ENCODE data around the gene PBX3.

Gene PBX3

DNA sequence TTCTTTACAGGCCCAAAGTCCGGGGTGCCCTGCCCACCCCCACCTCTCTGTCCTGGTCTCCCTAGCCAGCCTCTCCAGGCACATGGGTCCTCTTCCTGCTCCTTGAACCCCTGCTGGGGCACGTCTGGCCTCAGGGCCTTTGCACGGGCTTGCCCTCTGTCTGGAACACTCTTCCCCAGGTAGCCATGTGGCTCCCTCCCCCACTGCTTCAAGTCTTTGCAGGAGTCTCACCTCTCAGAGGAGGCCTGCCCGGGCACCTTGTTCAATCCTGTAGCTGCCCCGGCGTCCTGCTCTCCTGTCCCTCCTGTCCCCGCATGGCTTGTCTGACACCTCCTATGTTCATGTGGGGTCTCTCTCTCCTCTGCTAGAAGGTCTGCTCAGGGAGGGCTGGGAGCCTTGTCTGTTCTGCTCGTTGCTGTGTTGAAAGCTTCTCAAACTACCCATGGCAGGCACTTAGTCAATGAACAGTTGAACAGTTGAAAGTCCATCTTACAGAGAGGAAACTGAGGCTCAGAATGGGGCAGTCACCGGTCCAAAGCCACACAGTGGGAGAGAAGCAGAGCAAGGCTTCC, 241.4 kb downstream of the PBX3 start:
- peak in 3 of 10 donors; percentile 28 to 69 (median 61) for DNase-seq
- intact Hi-C loops (cut with DNase I) = no loop called here

GRCh38 chr9:125989090-125989501, 241.9 kb downstream of the PBX3 start:
- intact Hi-C loops (cut with DNase I) = no loop called here
- DNase-seq = peak in 3 of 10 donors; percentile 50 to 82 (median 71)

GRCh38 chr9:125989524-125990180, 242.5 kb downstream of the PBX3 start:
- intact Hi-C loops (cut with DNase I) = no loop called here
- peak in 3 of 10 donors; percentile 51 to 66 (median 63) for DNase-seq

DNA sequence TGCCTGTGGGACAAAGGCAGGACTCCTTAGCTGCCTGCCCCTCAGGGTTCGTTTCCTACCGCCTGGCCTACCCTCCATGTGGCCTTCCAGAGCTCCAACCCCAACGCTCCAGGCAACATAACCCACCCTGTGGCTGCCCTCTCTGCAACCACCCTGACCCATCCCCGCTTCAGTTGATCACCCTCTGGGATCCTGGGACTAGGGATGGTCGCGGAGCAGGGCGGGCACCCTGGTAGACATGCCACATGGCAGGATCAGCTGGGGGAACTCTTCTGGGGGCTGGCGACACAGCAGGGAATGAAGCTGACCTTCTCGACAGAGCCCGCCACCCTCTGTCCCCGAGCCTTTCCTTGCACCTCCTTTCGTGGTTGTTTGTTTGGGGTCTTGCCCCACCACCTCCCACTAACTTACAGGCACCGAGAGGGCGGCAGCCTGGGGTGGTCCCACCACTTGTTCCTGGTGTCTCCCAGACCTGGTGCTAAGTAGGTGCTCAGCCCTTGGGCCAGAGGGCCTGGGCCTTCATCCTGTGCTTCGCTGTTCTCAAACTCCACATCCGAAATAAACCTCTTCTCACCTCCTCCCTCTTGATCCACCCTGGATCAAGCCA, 243.1 kb downstream of the PBX3 start:
- intact Hi-C loops (cut with DNase I) = no loop called here
- DNase-seq = peak in 3 of 10 donors; percentile 68 to 72 (median 71)

GRCh38 chr9:125990793-125991220, 243.6 kb downstream of the PBX3 start:
- peak in 3 of 10 donors; percentile 39 to 78 (median 72) for DNase-seq
- intact Hi-C loops (cut with DNase I) = no loop called here

GRCh38 chr9:125991886-125992529, 244.8 kb downstream of the PBX3 start:
- intact Hi-C loops (cut with DNase I) = no loop called here
- DNase-seq = peak in 3 of 10 donors; percentile 32 to 52 (median 50)

GRCh38 chr9:125992557-125992956, 245.4 kb downstream of the PBX3 start:
- intact Hi-C loops (cut with DNase I) = no loop called here
- peak in 2 of 10 donors; percentile 22 to 66 for DNase-seq

DNA sequence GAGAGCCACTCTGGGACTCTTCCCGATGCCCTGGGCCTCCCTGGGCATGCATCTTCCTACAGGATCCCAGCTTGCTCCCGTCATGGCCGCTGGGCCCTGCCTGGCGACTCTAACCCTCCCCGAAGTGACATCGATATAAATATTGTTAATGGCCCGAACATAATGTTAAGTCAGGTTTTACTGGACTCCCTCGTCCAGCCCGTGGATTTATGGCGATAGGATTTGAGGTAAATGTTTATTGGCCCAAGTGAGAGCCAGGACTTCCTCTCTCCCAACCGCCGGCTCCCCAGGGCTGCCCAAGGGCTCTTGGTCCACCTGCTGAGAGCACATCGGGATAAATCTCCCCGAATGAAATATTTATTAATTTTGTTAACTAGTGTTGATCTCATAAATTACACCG, 246.3 kb downstream of the PBX3 start:
- DNase-seq = peak in 3 of 10 donors; percentile 15 to 72 (median 63)
- intact Hi-C loops (cut with DNase I) = no loop called here

DNA sequence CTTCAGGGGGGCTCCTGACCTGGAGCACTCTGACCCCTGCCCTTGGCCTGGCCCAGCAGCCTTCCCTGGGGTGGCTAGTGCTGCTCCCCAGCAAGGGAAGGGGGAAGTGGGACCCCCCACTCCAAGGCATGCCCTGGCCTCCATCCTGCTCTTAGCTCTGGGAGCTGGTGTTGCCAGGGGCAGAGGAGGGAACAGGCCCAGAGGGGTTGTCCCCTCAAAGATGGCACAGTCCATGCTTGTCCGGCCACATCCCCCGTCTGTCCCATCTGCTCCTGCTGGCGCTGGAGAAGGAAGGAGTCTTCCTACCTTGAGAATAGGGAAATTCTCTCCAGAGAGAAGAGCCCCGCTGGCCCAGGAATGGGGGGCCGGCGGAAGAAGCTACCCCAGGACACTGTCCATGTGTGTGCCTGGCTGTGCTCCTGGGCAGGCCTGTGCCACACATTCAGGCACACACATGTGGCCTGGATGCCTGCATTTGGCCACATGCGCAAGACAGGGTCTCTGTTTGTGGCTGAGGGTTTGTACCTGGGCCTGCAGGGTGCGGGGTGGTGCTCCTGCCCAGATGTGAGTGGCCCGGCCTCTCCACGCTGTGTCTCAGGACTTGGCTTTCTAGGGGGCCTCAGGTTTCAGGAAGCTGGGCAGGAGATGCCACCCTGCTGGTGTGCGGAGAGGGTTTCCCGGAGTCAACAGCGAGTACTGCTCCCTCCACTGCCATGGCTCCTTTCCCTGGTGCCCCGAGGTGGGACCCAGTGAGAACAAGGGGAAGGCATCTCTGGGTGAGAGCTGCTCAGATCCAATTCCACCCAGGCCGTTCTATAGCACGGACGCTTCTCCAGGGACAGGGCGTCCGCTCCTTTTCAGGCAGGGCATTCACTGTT, 247.1 kb downstream of the PBX3 start:
- peak in 4 of 10 donors; percentile 3 to 79 (median 59) for DNase-seq
- intact Hi-C loops (cut with DNase I) = no loop called here

DNA sequence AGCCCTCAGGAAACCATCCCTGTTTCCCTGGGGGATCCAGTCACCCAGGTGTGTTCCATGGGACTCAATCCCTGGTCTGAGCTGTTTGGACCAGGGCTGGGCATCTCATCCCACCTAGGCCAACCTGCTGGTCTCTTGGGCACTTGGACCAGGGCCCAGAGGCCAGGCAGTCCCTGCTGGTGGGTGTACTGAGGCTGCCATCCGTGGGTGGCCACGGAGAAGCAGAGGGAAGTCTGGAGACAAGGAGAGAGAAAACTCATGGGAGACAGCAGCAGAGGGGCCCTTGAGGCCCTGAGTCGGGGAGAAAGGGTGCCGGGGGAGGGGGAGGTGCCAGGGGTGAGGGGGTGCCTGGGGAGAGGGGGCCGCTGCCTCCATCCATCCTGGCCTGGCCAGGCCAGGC, 247.8 kb downstream of the PBX3 start:
- peak in 3 of 10 donors; percentile 28 to 55 (median 52) for DNase-seq

DNA sequence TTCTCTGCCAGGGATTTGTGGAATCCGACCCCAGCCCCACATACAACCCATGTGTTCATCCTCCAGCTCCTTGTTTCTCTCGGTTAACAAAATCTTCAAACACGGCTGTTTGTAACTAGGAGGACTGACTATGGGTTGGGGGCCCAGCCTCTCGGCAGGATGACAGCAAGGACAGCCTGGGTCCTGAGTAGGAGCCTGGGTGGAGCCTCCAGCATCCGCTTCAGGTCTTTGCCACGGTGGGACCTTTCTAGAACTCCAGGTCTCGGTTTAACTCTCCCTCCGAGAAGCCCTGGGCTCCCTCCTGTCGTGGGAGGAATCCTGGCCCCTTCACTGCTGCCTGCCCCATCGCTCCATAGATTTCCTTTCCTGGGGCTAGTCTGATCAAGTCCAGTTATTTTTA, 248.5 kb downstream of the PBX3 start:
- intact Hi-C loops (cut with DNase I) = no loop called here
- peak in 3 of 10 donors; percentile 6 to 56 (median 33) for DNase-seq

More for the DNA sequence above, 247.8 kb downstream of the PBX3 start:
- intact Hi-C loops (cut with DNase I) = no loop called here

DNA sequence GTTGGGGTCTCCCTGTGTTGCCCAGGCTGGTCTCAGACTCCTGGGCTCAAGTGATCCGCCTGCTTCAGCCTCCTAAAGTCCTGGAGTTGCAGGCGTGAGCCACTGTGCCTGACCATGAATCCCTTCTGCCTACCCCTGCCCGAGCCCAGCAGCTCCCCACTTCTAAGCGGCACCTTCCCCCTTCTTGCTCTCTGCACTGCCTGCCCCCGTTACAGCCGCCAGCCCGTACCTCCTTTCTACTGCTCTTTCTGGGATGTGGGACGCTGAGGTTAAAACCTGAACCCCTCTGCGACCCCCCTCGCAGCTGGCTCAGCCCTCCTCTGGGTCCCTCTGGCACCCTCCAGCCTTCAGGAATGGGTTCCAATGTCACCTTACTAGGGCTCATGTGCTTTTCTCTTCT, 249.6 kb downstream of the PBX3 start:
- DNase-seq = peak in 3 of 10 donors; percentile 25 to 62 (median 27)
- intact Hi-C loops (cut with DNase I) = no loop called here

GRCh38 chr9:125997196-125997823, 250.1 kb downstream of the PBX3 start:
- peak in 4 of 10 donors; percentile 4 to 71 (median 68) for DNase-seq
- intact Hi-C loops (cut with DNase I) = no loop called here

DNA sequence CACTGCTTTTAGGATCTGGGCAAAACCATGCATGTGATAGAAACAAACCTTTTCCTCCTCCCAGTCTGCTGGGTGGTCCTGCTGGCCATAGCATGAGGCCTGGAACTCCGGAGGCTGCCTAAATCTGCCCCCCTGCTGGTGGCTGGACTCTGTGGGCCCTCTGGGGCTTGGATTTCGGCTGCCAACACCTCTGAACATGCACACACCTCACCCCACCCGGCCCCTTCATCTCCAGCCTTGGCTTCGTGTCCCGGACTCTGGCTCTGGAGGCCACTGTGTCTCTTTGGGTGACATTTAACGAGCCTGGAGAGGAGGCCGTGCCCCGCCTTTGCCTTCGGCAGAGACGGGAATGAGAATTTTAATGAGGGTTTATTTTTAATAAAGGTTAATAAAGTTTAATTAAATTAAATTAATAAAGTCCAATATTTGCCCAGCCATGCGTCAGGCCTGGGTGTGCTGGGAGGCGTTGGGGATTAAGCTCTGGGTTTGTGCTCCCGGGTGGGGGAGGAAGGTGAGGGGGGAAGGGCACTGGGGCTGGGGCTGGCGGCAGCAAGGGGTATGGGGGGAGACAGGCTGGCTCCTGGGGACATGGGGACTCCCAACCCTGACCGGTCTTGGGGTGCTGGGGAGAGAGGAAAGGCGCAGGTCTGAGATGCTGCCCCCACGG, 251.8 kb downstream of the PBX3 start:
- intact Hi-C loops (cut with DNase I) = no loop called here
- peak in 3 of 10 donors; percentile 46 to 64 (median 52) for DNase-seq

- DNase-seq = peak in 1 of 10 donors; percentile 18
- intact Hi-C loops (cut with DNase I) = no loop called here
Observed at GRCh38 chr9:125999504-125999881, 252.3 kb downstream of the PBX3 start.

GRCh38 chr9:126000256-126000655, 253.1 kb downstream of the PBX3 start:
- peak in 3 of 10 donors; percentile 55 to 66 (median 62) for DNase-seq
- intact Hi-C loops (cut with DNase I) = no loop called here

GRCh38 chr9:126000731-126001580, 253.8 kb downstream of the PBX3 start:
- peak in 5 of 10 donors; percentile 4 to 76 (median 37) for DNase-seq
- intact Hi-C loops (cut with DNase I) = no loop called here

Measured in posterior cingulate gyrus (tissue), 11 donors.